GM18873 (cell line): ENCODE results near the gene ECHDC3.

ENCODE experiments used
- ATAC-seq: cut with Tn5 transposase; IDR thresholded peaks from one replicate; pipeline ENCODE4 v1.9.1; 2021; ENCODE audit warnings: mild to moderate bottlenecking, moderate library complexity, moderate number of reproducible peaks; ENCODE audit not compliant: unreplicated experiment, low FRiP score

Gene ECHDC3

GRCh38 chr10:11772575-11773288 is 30.6 kb downstream of the ECHDC3 start:
- no peak for ATAC-seq

- ATAC-seq: no peak
Observed at GRCh38 chr10:11773761-11774441, 31.7 kb downstream of the ECHDC3 start.

GRCh38 chr10:11775412-11775811 is 33.2 kb downstream of the ECHDC3 start:
- ATAC-seq: no peak

- no peak for ATAC-seq
Observed at GRCh38 chr10:11776080-11776479, 33.9 kb downstream of the ECHDC3 start.

- ATAC-seq: no peak
Observed at GRCh38 chr10:11781114-11781513, 38.9 kb downstream of the ECHDC3 start.

- no peak for ATAC-seq
Observed at GRCh38 chr10:11782793-11783557, 40.8 kb downstream of the ECHDC3 start.

GRCh38 chr10:11783558-11783865 is 41.3 kb downstream of the ECHDC3 start:
- ATAC-seq: no peak

- no peak for ATAC-seq
Observed at GRCh38 chr10:11787374-11787773, 45.2 kb downstream of the ECHDC3 start.

GRCh38 chr10:11787846-11788245 is 45.7 kb downstream of the ECHDC3 start:
- no peak for ATAC-seq

GRCh38 chr10:11789306-11789705 is 47.1 kb downstream of the ECHDC3 start:
- no peak for ATAC-seq

GRCh38 chr10:11789956-11790355 is 47.8 kb downstream of the ECHDC3 start:
- ATAC-seq: no peak

- ATAC-seq: no peak
Observed at GRCh38 chr10:11793762-11794479, 51.7 kb downstream of the ECHDC3 start.

- no peak for ATAC-seq
Observed at GRCh38 chr10:11794566-11794965, 52.4 kb downstream of the ECHDC3 start.

GRCh38 chr10:11795101-11795920 is 53.1 kb downstream of the ECHDC3 start:
- ATAC-seq: no peak

GRCh38 chr10:11796474-11796873 is 54.3 kb downstream of the ECHDC3 start:
- no peak for ATAC-seq

GRCh38 chr10:11797281-11797680 is 55.1 kb downstream of the ECHDC3 start:
- no peak for ATAC-seq

GRCh38 chr10:11797847-11798633 is 55.9 kb downstream of the ECHDC3 start:
- ATAC-seq: no peak

- no peak for ATAC-seq
Observed at GRCh38 chr10:11798845-11799735, 56.9 kb downstream of the ECHDC3 start.
